Measurements from ENCODE around the gene STAC3. TPM values are rescaled to one million over a fixed set of nuclear protein-coding genes. Genes with fewer than 3 reads are reported as not detected.
"Not testable (repeated sequence)": the region's sequence is repeated elsewhere in the genome, so short reads cannot be mapped to it uniquely, and the experiment has no call there.

Gene STAC3
- total RNA-seq, 1 experiment from 2014 or later = 2.5 TPM

GRCh38 chr12:57276935-57277563 is 26.1 kb upstream of the STAC3 start:
- no peak overlapping the region for H3K9ac ChIP-seq (ENCODE audit: low read length)
- POLR2A ChIA-PET = no interaction called here
- H3K4me1 ChIP-seq (ENCODE audit: control insufficient read depth in 1 of 2, insufficient read depth in 2 of 2, low read length in 2 of 2) = peaks cover 20 to 26% of the 10 kb centered on the region in 2 experiments
- CTCF ChIA-PET = interaction anchor here (0.9 to 2.6 kb wide), 9 partner anchors 9 to 178 kb away, joined by 3 to 9 read pairs (median 4); partner anchors contain the start of gene INHBE
- TF ChIP-seq ZNF274 (IDR thresholded peaks at IDR 0.05; ENCODE audit: low read depth, low read length) (no peak), ZFX (IDR thresholded peaks at IDR 0.05) (no peak), EGR1 (IDR thresholded peaks at IDR 0.05; ENCODE audit: low read depth) (no peak), CBX3 (IDR thresholded peaks at IDR 0.05; ENCODE audit: low read depth) (no peak), JUND (IDR thresholded peaks at IDR 0.05) (no peak), RAD21 (IDR thresholded peaks at IDR 0.05; ENCODE audit: low read depth) (peak; percentile 47), TCF7L2 (IDR thresholded peaks at IDR 0.05; ENCODE audit: borderline replicate concordance, extremely low read depth, insufficient read depth, insufficient read length) (no peak), CEBPB (IDR thresholded peaks at IDR 0.05; ENCODE audit: low read depth) (no peak), POLR2A (IDR thresholded peaks at IDR 0.05; ENCODE audit: borderline replicate concordance, extremely low read depth, insufficient read depth, insufficient read length) (no peak), SIN3A (IDR thresholded peaks at IDR 0.05; ENCODE audit: low read depth) (no peak), CTCF (IDR thresholded peaks at IDR 0.05 in 2 of 3, conservative IDR thresholded peaks at IDR 0.05 in 1 of 3; ENCODE audit: borderline replicate concordance in 1 of 3, insufficient read depth in 1 of 3, low read depth in 2 of 3, low read length in 2 of 3) (peak; percentile 50 to 67 (median 64); a peak in 5 of 6 replicates)
- TF ChIP-seq, protein P1, sequence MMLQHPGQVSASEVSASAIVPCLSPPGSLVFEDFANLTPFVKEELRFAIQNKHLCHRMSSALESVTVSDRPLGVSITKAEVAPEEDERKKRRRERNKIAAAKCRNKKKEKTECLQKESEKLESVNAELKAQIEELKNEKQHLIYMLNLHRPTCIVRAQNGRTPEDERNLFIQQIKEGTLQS (IDR thresholded peaks at IDR 0.05) = no peak
- TF ChIP-seq, protein P2, sequence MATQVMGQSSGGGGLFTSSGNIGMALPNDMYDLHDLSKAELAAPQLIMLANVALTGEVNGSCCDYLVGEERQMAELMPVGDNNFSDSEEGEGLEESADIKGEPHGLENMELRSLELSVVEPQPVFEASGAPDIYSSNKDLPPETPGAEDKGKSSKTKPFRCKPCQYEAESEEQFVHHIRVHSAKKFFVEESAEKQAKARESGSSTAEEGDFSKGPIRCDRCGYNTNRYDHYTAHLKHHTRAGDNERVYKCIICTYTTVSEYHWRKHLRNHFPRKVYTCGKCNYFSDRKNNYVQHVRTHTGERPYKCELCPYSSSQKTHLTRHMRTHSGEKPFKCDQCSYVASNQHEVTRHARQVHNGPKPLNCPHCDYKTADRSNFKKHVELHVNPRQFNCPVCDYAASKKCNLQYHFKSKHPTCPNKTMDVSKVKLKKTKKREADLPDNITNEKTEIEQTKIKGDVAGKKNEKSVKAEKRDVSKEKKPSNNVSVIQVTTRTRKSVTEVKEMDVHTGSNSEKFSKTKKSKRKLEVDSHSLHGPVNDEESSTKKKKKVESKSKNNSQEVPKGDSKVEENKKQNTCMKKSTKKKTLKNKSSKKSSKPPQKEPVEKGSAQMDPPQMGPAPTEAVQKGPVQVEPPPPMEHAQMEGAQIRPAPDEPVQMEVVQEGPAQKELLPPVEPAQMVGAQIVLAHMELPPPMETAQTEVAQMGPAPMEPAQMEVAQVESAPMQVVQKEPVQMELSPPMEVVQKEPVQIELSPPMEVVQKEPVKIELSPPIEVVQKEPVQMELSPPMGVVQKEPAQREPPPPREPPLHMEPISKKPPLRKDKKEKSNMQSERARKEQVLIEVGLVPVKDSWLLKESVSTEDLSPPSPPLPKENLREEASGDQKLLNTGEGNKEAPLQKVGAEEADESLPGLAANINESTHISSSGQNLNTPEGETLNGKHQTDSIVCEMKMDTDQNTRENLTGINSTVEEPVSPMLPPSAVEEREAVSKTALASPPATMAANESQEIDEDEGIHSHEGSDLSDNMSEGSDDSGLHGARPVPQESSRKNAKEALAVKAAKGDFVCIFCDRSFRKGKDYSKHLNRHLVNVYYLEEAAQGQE (IDR thresholded peaks at IDR 0.05; ENCODE audit: low read depth) = no peak
- no peaks in the 10 kb centered on the region for H3K9me2 ChIP-seq (ENCODE audit: insufficient read depth)
- intact Hi-C loops (cut with micrococcal nuclease) = no loop called here
- H2AFZ ChIP-seq (ENCODE audit: low read depth, low read length, poor library complexity, severe bottlenecking) = no peak overlapping the region
- H3K4me3 ChIP-seq (replicated peaks in 1 of 2; ENCODE audit: low read depth in 1 of 2, low read length in 2 of 2) = no peak overlapping the region
- H3K27me3 ChIP-seq (ENCODE audit: insufficient read depth, low read length) = no peaks in the 10 kb centered on the region
- H3K27ac ChIP-seq (ENCODE audit: low read depth, low read length) = no peak overlapping the region
- H4K20me1 ChIP-seq (ENCODE audit: insufficient read depth) = no peaks in the 10 kb centered on the region
- RAD21 ChIA-PET (ENCODE audit: low non-redundant PET in 1 of 2, low total read pairs in 2 of 2, uncharacterized antibody in 2 of 2, unreplicated experiment in 2 of 2) = no interaction called here
- no peaks in the 10 kb centered on the region for H3K79me2 ChIP-seq (ENCODE audit: insufficient read depth, low read length)
- H3K36me3 ChIP-seq (ENCODE audit: control insufficient read depth in 1 of 2, insufficient read depth in 2 of 2, low read length in 2 of 2) = peaks cover 0 to 4% of the 10 kb centered on the region in 2 experiments; a peak in 2 of 4 replicates
- ATAC-seq (peak; percentile 30), DNase-seq (ENCODE audit: low read depth, low spot score) (peak; percentile 18)
- no TSS peak for BruUV-seq (replicated peaks)
- H3K4me2 ChIP-seq (ENCODE audit: low read length) = no peak overlapping the region
- H3K9me3 ChIP-seq (ENCODE audit: control insufficient read depth in 1 of 2, insufficient read depth in 1 of 2, low read depth in 1 of 2, low read length in 2 of 2) = no peaks in the 10 kb centered on the region

DNA sequence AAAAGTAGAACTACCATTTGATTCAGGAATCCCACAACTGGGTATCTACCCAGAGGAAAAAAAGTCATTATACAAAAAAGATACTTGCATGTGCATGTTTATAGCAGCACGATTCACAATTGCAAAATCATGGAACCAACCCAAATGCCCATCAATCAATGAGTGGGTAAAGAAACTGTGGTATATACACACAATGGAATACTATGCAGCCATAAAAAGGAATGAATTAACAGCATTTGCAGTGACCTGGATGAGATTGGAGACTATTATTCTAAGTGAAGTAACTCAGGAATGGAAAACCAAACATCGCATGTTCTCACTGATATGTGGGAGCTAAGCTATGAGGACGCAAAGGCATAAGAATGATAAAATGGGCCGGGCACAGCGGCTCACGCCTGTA is 25.2 kb upstream of the STAC3 start:
- H3K36me3 ChIP-seq (ENCODE audit: control insufficient read depth in 1 of 2, insufficient read depth in 2 of 2, low read length in 2 of 2); H3K4me2 ChIP-seq (ENCODE audit: low read length); intact Hi-C loops (cut with micrococcal nuclease); BruUV-seq (replicated peaks); H3K9ac ChIP-seq (ENCODE audit: low read length); H3K27ac ChIP-seq (ENCODE audit: low read depth, low read length); RAD21 ChIA-PET (ENCODE audit: low non-redundant PET in 1 of 2, low total read pairs in 2 of 2, uncharacterized antibody in 2 of 2, unreplicated experiment in 2 of 2); H4K20me1 ChIP-seq (ENCODE audit: insufficient read depth); H3K9me2 ChIP-seq (ENCODE audit: insufficient read depth); ATAC-seq; POLR2A ChIA-PET; H3K79me2 ChIP-seq (ENCODE audit: insufficient read depth, low read length); DNase-seq (ENCODE audit: low read depth, low spot score); H3K27me3 ChIP-seq (ENCODE audit: insufficient read depth, low read length); H2AFZ ChIP-seq (ENCODE audit: low read depth, low read length, poor library complexity, severe bottlenecking); H3K4me3 ChIP-seq (replicated peaks in 1 of 2; ENCODE audit: low read depth in 1 of 2, low read length in 2 of 2); H3K9me3 ChIP-seq (ENCODE audit: control insufficient read depth in 1 of 2, insufficient read depth in 1 of 2, low read depth in 1 of 2, low read length in 2 of 2): not testable (repeated sequence)
- CTCF ChIA-PET = interaction anchor here (1.2 to 2.6 kb wide), 6 partner anchors 9 to 176 kb away, joined by 3 to 9 read pairs (median 4); no protein-coding TSS in a partner anchor
- H3K4me1 ChIP-seq (ENCODE audit: control insufficient read depth in 1 of 2, insufficient read depth in 2 of 2, low read length in 2 of 2) = peaks cover 20 to 26% of the 10 kb centered on the region in 2 experiments
